T-cell (primary cell): ENCODE measurements around the gene INSM2. TPM values are rescaled to one million over a fixed set of nuclear protein-coding genes. Genes with fewer than 3 reads are reported as not detected.

Experiments used
- ATAC-seq, 4 experiments: fragments of 200-7000 bp in 3 of 4; fragments of 150-1000 bp in 1 of 4; cut with Tn5 transposase; replicated peaks in 1 of 4; 1 replicate in 3 of 4; 2 replicates in 1 of 4; pipeline ENCODE4 v1.10.0; 2021; ENCODE audit warnings: moderate library complexity in 3 of 4, mild to moderate bottlenecking in 2 of 4, moderate number of reproducible peaks in 1 of 4
- CTCF ChIA-PET, 2 donors: fragments of 300-600 bp; sonication (Branson Sonifier 250); formaldehyde crosslinking; loops; one replicate each; lab custom pipeline; 2022; ENCODE audit warnings: antibody characterized with exemption in 2 of 2; lab: Charles Lee
- POLR2A ChIA-PET, 2 donors: fragments of 300-600 bp; sonication (Branson Sonifier 250); formaldehyde crosslinking; loops; one replicate each; lab custom pipeline; 2022; ENCODE audit warnings: antibody characterized with exemption in 2 of 2; lab: Charles Lee
- DNase-seq, 35 experiments: peaks; one replicate each; pipeline versions ENCODE4 v3.0.0 to v3.0.0-alpha.2; 2013 to 2023
- H3K27ac ChIP-seq: one replicate; pipeline ENCODE4 v1.5.1; 2013; ENCODE audit warnings: low read length
- H3K27me3 ChIP-seq, 2 experiments: replicated peaks in 1 of 2; 1 replicate in 1 of 2; 2 replicates in 1 of 2; pipeline versions ENCODE4 v1.6.1 to v1.7.0; 2013; ENCODE audit warnings: low read length in 1 of 2, mixed read lengths in 1 of 2; ENCODE audit not compliant: control insufficient read depth in 2 of 2, insufficient read depth in 2 of 2; ENCODE audit errors: extremely low read depth in 1 of 2
- H3K36me3 ChIP-seq, 2 donors: 1 replicate in 1 of 2; 2 replicates in 1 of 2; pipeline versions ENCODE4 v1.6.1 to v1.7.0; 2013; ENCODE audit warnings: low read length in 1 of 2; ENCODE audit not compliant: control insufficient read depth in 2 of 2, insufficient read depth in 1 of 2; ENCODE audit errors: extremely low read depth in 1 of 2
- H3K4me1 ChIP-seq, 2 experiments: 1 replicate in 1 of 2; 2 replicates in 1 of 2; pipeline versions ENCODE4 v1.6.1 to v1.7.0; 2013; ENCODE audit warnings: low read length in 2 of 2, mixed read lengths in 1 of 2; ENCODE audit not compliant: insufficient read depth in 2 of 2, control insufficient read depth in 1 of 2; ENCODE audit errors: extremely low read depth in 1 of 2
- H3K4me3 ChIP-seq, 2 donors: 1 replicate in 1 of 2; 2 replicates in 1 of 2; pipeline versions ENCODE4 v1.5.1 to v1.7.0; 2013; ENCODE audit warnings: mild to moderate bottlenecking in 2 of 2, low read length in 1 of 2, moderate library complexity in 1 of 2; ENCODE audit not compliant: control insufficient read depth in 1 of 2; ENCODE audit errors: extremely low read depth in 1 of 2
- H3K9me3 ChIP-seq: 2 replicates; pipeline ENCODE4 v1.7.0; 2013
- H3K27ac Mint-ChIP-seq, 2 donors: one replicate each; pipeline ENCODE4 v1.8.0; 2020 to 2021; ENCODE audit warnings: mild to moderate bottlenecking in 2 of 2, mixed read lengths in 2 of 2
- H3K27me3 Mint-ChIP-seq, 2 donors: one replicate each; pipeline ENCODE4 v1.8.0; 2021 to 2022; ENCODE audit warnings: mixed read lengths in 2 of 2
- H3K36me3 Mint-ChIP-seq: one replicate; pipeline ENCODE4 v1.8.0; 2021; ENCODE audit warnings: mixed read lengths
- H3K4me1 Mint-ChIP-seq, 3 donors: one replicate each; pipeline ENCODE4 v1.8.0; 2020 to 2022; ENCODE audit warnings: mixed read lengths in 3 of 3, mild to moderate bottlenecking in 1 of 3
- H3K4me3 Mint-ChIP-seq, 3 donors: one replicate each; pipeline ENCODE4 v1.8.0; 2020 to 2022; ENCODE audit warnings: mild to moderate bottlenecking in 3 of 3, mixed read lengths in 3 of 3, moderate library complexity in 3 of 3
- H3K9me3 Mint-ChIP-seq, 3 donors: one replicate each; pipeline ENCODE4 v1.8.0; 2020 to 2022; ENCODE audit warnings: mixed read lengths in 3 of 3
- WGBS: methylation state at CpG from one replicate; pipeline ENCODE4 v1.1.5; 2013; ENCODE audit warnings: missing lambda C conversion rate; ENCODE audit not compliant: insufficient coverage; 5-methylcytosine and 5-hydroxymethylcytosine counted together
- total RNA-seq, 35 experiments: library from RNA in 6 of 35; stranded (reverse) in 6 of 35; fragments of 120-200 nt in 1 of 35; gene quantifications; one replicate each; pipeline versions ENCODE4 v1.2.1 to v1.2.4 and lab custom pipeline; 2013 to 2026

Gene INSM2
- total RNA-seq, 5 donors from 2014 or later (not counting 1 experiment from before 2014, with no cell fraction given) = not detected

GRCh38 chr14:35534873-35535482, 1.0 kb downstream of the INSM2 start:
- POLR2A ChIA-PET = no interaction called here
- Mint-ChIP-seq H3K9me3 (no peaks in the 10 kb centered on the region), H3K27ac (no peak overlapping the region), H3K27me3 (peaks cover 33 to 46% of the 10 kb centered on the region in 2 donors), H3K4me3 (peak overlapping the region; percentile 67 to 81 (median 79)), H3K4me1 (peaks cover 7 to 20% (median 17%) of the 10 kb centered on the region in 3 donors), H3K36me3 (peaks cover 18% of the 10 kb centered on the region)
- peak; percentile 64 to 80 (median 74) for ATAC-seq
- Histone ChIP-seq H3K4me3 (peak overlapping the region; percentile 10 to 66), H3K27ac (no peak overlapping the region), H3K9me3 (no peaks in the 10 kb centered on the region), H3K36me3 (peaks cover 0 to 4% of the 10 kb centered on the region in 2 donors), H3K4me1 (peaks cover 3 to 24% of the 10 kb centered on the region in 2 experiments), H3K27me3 (peaks cover 13 to 25% of the 10 kb centered on the region in 2 experiments)
- peak; percentile 18 to 70 (median 50) for DNase-seq
- CTCF ChIA-PET = no interaction called here
- WGBS = 8% methylated on average over 55 of the region's 55 CpGs

DNA sequence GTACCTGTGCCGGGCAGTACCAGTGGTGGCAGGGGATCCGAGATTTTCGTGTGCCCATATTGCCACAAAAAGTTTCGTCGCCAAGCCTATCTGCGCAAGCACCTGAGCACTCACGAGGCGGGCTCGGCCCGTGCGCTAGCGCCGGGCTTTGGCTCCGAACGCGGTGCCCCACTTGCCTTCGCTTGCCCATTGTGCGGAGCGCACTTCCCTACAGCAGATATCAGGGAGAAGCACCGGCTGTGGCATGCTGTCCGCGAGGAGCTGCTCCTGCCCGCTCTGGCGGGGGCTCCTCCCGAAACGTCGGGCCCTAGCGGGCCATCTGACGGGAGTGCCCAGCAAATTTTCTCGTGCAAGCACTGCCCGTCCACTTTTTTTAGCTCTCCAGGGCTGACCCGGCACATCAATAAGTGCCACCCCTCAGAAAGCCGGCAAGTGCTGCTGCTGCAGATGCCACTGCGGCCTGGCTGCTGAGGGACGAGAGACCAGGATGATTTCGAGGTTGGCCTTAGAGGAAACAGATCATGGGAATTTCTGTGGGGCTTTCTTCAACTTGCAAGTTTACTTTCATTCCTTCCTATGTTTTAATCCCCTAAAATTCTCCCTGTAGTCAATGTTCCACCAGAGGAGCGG, 1.6 kb downstream of the INSM2 start:
- Mint-ChIP-seq H3K4me1 (peaks cover 7 to 20% (median 17%) of the 10 kb centered on the region in 3 donors), H3K4me3 (peak overlapping the region; percentile 28 to 79 (median 34)), H3K36me3 (peaks cover 22% of the 10 kb centered on the region), H3K27me3 (peaks cover 27 to 40% of the 10 kb centered on the region in 2 donors), H3K9me3 (no peaks in the 10 kb centered on the region), H3K27ac (peak overlapping the region in 1 of 2 donors; percentile 7)
- Histone ChIP-seq H3K36me3 (peaks cover 0 to 4% of the 10 kb centered on the region in 2 donors), H3K4me1 (peaks cover 3 to 24% of the 10 kb centered on the region in 2 experiments), H3K27ac (no peak overlapping the region), H3K27me3 (peaks cover 11 to 25% of the 10 kb centered on the region in 2 experiments), H3K9me3 (no peaks in the 10 kb centered on the region), H3K4me3 (peak overlapping the region in 1 of 2 donors; percentile 66)
- ATAC-seq = no peak
- whole genome bisulfite sequencing = 20% methylated on average over 32 of the region's 37 CpGs
- ChIA-PET POLR2A (no interaction called here), CTCF (no interaction called here)
- DNase-seq = no peak

DNA sequence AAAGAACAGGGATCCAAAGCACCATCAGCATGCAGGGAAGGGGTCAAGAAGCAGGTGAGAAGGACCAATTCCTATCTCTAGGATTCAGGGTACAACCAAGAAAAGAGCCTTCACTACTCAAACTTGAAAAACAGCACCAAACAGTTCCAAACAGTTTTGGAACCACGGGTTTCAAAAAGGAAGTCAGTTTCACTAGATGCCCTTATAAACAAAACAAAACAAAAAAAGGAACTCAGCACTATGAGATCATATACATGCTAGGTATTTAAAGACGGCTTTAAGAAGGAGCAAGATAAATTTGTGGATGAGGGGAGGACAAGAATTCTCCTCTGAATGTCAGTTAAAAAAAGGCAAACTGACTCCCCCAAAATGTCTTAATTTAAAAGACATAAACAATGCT, 6.0 kb downstream of the INSM2 start:
- ATAC-seq = no peak
- Histone ChIP-seq H3K4me3 (no peak overlapping the region), H3K27me3 (peaks cover 4 to 9% of the 10 kb centered on the region in 2 experiments), H3K9me3 (no peaks in the 10 kb centered on the region), H3K27ac (no peak overlapping the region), H3K36me3 (peaks cover 0 to 8% of the 10 kb centered on the region in 2 donors), H3K4me1 (peaks cover under 1 to 7% of the 10 kb centered on the region in 2 experiments)
- DNase-seq = no peak
- Mint-ChIP-seq H3K9me3 (no peaks in the 10 kb centered on the region), H3K4me3 (no peak overlapping the region), H3K36me3 (peaks cover 35% of the 10 kb centered on the region), H3K27me3 (peaks cover 6 to 13% of the 10 kb centered on the region in 2 donors), H3K27ac (no peak overlapping the region), H3K4me1 (peaks cover 0 to 12% (median 9%) of the 10 kb centered on the region in 3 donors)
- WGBS = no CpG with 5 or more reads among the region's 2 CpGs
- POLR2A ChIA-PET = no interaction called here
- CTCF ChIA-PET = no interaction called here

DNA sequence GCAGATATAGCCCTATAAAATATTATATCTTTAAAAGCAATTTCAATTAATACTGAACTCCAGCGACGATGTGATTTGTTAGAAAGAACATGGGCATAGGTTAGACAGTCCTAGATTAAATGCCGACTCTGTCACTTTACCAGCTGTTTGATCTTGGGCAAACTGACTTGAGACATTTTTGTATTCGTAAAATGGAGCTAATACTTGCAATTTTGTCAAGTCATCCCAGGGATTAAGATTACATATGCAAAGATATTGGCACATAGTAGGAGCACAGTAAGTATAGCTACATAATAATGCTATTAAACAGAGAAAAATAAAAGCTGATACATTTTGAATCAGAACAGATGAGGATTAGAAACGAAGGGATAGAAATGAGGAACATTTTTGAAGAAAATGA, 9.0 kb downstream of the INSM2 start:
- DNase-seq = no peak
- Mint-ChIP-seq H3K9me3 (no peaks in the 10 kb centered on the region), H3K4me3 (no peak overlapping the region), H3K27ac (no peak overlapping the region), H3K27me3 (no peaks in the 10 kb centered on the region), H3K36me3 (peaks cover 29% of the 10 kb centered on the region), H3K4me1 (no peaks in the 10 kb centered on the region)
- Histone ChIP-seq H3K4me1 (no peaks in the 10 kb centered on the region), H3K27ac (no peak overlapping the region), H3K27me3 (no peaks in the 10 kb centered on the region), H3K36me3 (peaks cover 0 to 8% of the 10 kb centered on the region in 2 donors), H3K4me3 (no peak overlapping the region), H3K9me3 (no peaks in the 10 kb centered on the region)
- ATAC-seq = no peak
- ChIA-PET POLR2A (no interaction called here), CTCF (no interaction called here)
- 100% methylated on average over 2 of the region's 5 CpGs for WGBS

DNA sequence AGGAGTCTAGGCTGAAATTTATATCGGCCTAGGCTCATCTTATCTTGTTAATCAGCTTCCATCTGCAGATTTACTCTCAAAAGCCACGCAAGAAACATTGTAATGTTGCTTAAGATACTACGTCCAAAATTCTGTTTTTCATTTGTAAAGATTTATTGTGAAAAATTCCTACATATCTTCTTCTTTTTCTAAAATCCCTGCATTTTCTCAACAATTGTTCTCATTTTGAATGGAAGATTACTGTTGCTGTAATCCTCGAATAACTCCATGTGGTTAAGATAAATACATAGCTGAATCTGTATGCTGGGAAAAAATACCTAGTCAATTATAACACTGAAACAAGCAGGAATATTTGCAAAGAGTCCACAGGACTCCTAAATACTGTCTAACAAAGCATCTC, 15.6 kb downstream of the INSM2 start:
- Mint-ChIP-seq H3K36me3 (peaks cover 20% of the 10 kb centered on the region), H3K4me1 (no peaks in the 10 kb centered on the region), H3K4me3 (no peak overlapping the region), H3K9me3 (no peaks in the 10 kb centered on the region), H3K27me3 (no peaks in the 10 kb centered on the region), H3K27ac (no peak overlapping the region)
- POLR2A ChIA-PET = no interaction called here
- Histone ChIP-seq H3K9me3 (no peaks in the 10 kb centered on the region), H3K27ac (no peak overlapping the region), H3K36me3 (no peaks in the 10 kb centered on the region), H3K4me1 (no peaks in the 10 kb centered on the region), H3K27me3 (no peaks in the 10 kb centered on the region), H3K4me3 (no peak overlapping the region)
- WGBS = no CpG with 5 or more reads among the region's 4 CpGs
- no peak for ATAC-seq
- CTCF ChIA-PET = no interaction called here
- DNase-seq = no peak

GRCh38 chr14:35551081-35551480, 17.1 kb downstream of the INSM2 start:
- CTCF ChIA-PET = interaction anchor here in 1 of 2 donors (0.6 kb wide), 1 partner anchor 112 kb away, joined by 4 read pairs; no protein-coding TSS in a partner anchor
- H3K9me3 Mint-ChIP-seq = no peaks in the 10 kb centered on the region

More at GRCh38 chr14:35551081-35551480, 17.1 kb downstream of the INSM2 start:
- Mint-ChIP-seq H3K36me3 (peaks cover 20% of the 10 kb centered on the region), H3K27ac (no peak overlapping the region), H3K4me1 (no peaks in the 10 kb centered on the region), H3K4me3 (no peak overlapping the region), H3K27me3 (no peaks in the 10 kb centered on the region)
- Histone ChIP-seq H3K4me1 (no peaks in the 10 kb centered on the region), H3K27ac (no peak overlapping the region), H3K27me3 (no peaks in the 10 kb centered on the region), H3K9me3 (no peaks in the 10 kb centered on the region), H3K4me3 (no peak overlapping the region), H3K36me3 (no peaks in the 10 kb centered on the region)
- no peak for DNase-seq
- ATAC-seq = no peak
- WGBS = no CpG with 5 or more reads among the region's 1 CpG
- POLR2A ChIA-PET = no interaction called here
